Thymus (tissue), 11 donors: ENCODE data around the gene KDM4B. TPM values are rescaled to one million over a fixed set of nuclear protein-coding genes. Genes with fewer than 3 reads are reported as not detected.

Source experiments
- DNase-seq, 9 donors: peaks; one replicate each; pipeline ENCODE4 v3.0.0-alpha.2; 2013; ENCODE audit warnings: low spot score in 9 of 9, low read depth in 6 of 9, missing footprints in 1 of 9
- H3K27ac ChIP-seq, 2 donors: one replicate each; pipeline ENCODE4 v1.5.1; 2013; ENCODE audit warnings: control low read depth in 1 of 2, low read depth in 1 of 2, low read length in 1 of 2, mild to moderate bottlenecking in 1 of 2, moderate library complexity in 1 of 2
- H3K27me3 ChIP-seq, 2 donors: one replicate each; pipeline ENCODE4 v1.5.1; 2013; ENCODE audit warnings: low read length in 1 of 2; ENCODE audit not compliant: control insufficient read depth in 2 of 2, insufficient read depth in 1 of 2
- H3K36me3 ChIP-seq, 2 donors: one replicate each; pipeline ENCODE4 v1.5.1; 2013; ENCODE audit warnings: low read length in 1 of 2, mild to moderate bottlenecking in 1 of 2, moderate library complexity in 1 of 2; ENCODE audit not compliant: control insufficient read depth in 2 of 2, insufficient read depth in 2 of 2
- H3K4me1 ChIP-seq, 2 donors: one replicate each; pipeline ENCODE4 v1.5.1; 2013; ENCODE audit warnings: low read length in 2 of 2; ENCODE audit not compliant: control insufficient read depth in 2 of 2, insufficient read depth in 2 of 2
- H3K4me3 ChIP-seq, 2 donors: one replicate each; pipeline ENCODE4 v1.5.1; 2013; ENCODE audit warnings: low read length in 2 of 2, control low read depth in 1 of 2, mild to moderate bottlenecking in 1 of 2
- H3K9me3 ChIP-seq, 2 donors: one replicate each; pipeline ENCODE4 v1.5.1; 2013; ENCODE audit warnings: low read length in 1 of 2, mild to moderate bottlenecking in 1 of 2; ENCODE audit not compliant: control insufficient read depth in 2 of 2, insufficient read depth in 1 of 2
- WGBS: extraction: QIAGEN DNeasy Blood & Tissue Kit; methylation state at CpG from one replicate; pipeline ENCODE4 v1.1.7; 2013; 5-methylcytosine and 5-hydroxymethylcytosine counted together
- polyA plus RNA-seq: library from polyadenylated mRNA; stranded (reverse); fragments of 200-250 nt; gene quantifications from one replicate; pipeline ENCODE4 v1.2.3, GENCODE V29; 2013
- total RNA-seq: library from RNA; stranded (reverse); fragments of 120-200 nt; gene quantifications from one replicate; pipeline ENCODE4 v1.2.4, GENCODE V29; 2013
- donor health status: healthy.

KDM4B gene
- total and polyA plus RNA-seq, 2 donors, result 8.6 to 24.6 TPM

GRCh38 chr19:5134691-5135090, 165.8 kb downstream of the KDM4B start:
- Histone ChIP-seq H3K4me1 (peaks cover 57 to 69% of the 10 kb centered on the region in 2 donors), H3K27me3 (no peaks in the 10 kb centered on the region), H3K27ac (no peak overlapping the region), H3K4me3 (no peak overlapping the region), H3K36me3 (peaks cover 62 to 70% of the 10 kb centered on the region in 2 donors), H3K9me3 (peaks cover 1 to 2% of the 10 kb centered on the region in 2 donors)
- no peak for DNase-seq
- 97% methylated on average over 10 of the region's 10 CpGs for WGBS

DNA sequence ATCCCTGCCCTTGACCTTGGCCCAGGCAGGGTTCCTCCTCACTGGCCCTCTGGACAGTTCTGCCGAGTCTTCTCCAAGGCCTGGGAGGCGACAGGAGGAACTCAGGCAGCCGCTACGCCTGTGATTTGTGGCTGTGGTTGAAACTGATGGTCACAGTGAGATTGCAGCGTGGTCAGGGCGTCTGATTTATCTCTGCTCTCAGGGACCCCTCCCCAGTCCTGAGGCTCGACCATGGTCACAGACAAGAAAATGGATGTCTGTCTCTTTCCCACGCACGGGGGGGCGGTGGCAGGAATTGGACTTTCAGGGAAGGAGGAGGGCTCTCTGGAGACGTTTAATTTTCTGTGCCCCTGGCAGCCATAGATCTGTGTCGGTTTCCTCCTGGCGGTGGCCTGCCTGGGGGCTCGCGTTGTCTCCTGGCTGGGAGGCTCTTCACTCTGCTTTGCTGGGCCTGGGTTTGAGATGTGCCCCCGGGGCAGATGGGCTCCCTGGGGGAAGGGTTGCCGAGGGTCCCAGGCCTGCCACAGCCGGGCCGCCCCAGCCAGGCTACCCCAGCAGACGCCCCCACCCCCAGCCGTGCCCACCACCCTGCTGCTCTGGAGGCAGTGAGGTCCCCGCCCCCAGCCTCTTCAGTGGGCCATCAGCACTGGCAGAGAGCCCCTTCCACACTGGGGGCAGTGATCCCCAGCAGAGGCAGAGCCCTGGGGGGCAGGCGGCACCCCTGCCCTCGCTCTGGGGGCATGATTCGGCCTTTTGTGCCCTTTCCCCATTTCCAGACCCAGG, 167.4 kb downstream of the KDM4B start:
- no peak overlapping the region for H3K27ac ChIP-seq
- peaks cover 70 to 81% of the 10 kb centered on the region in 2 donors for H3K36me3 ChIP-seq
- no peak for DNase-seq
- peaks cover 0 to 3% of the 10 kb centered on the region in 2 donors for H3K27me3 ChIP-seq
- 95% methylated on average over 25 of the region's 25 CpGs for WGBS
- H3K4me3 ChIP-seq, result no peak overlapping the region
- H3K4me1 ChIP-seq, result peaks cover 48 to 63% of the 10 kb centered on the region in 2 donors
- peaks cover 0 to 1% of the 10 kb centered on the region in 2 donors for H3K9me3 ChIP-seq

DNA sequence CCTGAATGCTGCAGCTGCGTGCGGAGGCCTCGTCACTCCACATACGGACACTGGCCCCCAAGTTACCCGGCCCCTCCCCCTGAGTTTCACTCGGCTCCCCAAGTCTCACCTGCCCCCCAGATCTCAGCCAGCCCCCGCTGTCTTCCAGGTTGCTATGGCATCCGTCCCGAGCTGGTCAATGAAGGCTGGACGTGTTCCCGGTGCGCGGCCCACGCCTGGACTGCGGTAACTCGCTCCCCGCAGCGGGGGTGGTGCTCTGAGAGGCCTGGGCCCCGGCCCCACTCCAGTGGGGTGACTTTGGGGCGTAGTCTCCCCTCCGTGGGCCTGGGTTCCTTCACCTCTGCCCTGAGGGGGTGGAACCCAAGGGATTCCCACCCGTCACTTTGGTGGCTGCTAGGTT, 168.2 kb downstream of the KDM4B start:
- WGBS, result 96% methylated on average over 22 of the region's 22 CpGs
- DNase-seq, result no peak
- H3K36me3 ChIP-seq, result peaks cover 73 to 89% of the 10 kb centered on the region in 2 donors

GRCh38 chr19:5137571-5138124, 168.7 kb downstream of the KDM4B start:
- no peak for DNase-seq
- Histone ChIP-seq H3K9me3 (peaks cover 0 to 1% of the 10 kb centered on the region in 2 donors), H3K4me1 (peaks cover 43 to 50% of the 10 kb centered on the region in 2 donors), H3K4me3 (no peak overlapping the region), H3K36me3 (peaks cover 75 to 89% of the 10 kb centered on the region in 2 donors), H3K27me3 (peaks cover 0 to 3% of the 10 kb centered on the region in 2 donors), H3K27ac (no peak overlapping the region)
- WGBS, result 95% methylated on average over 29 of the region's 29 CpGs

More for the DNA sequence above, 168.2 kb downstream of the KDM4B start:
- peaks cover 0 to 3% of the 10 kb centered on the region in 2 donors for H3K27me3 ChIP-seq
- peaks cover 46 to 56% of the 10 kb centered on the region in 2 donors for H3K4me1 ChIP-seq
- peaks cover 0 to 1% of the 10 kb centered on the region in 2 donors for H3K9me3 ChIP-seq
- H3K4me3 ChIP-seq, result no peak overlapping the region
- H3K27ac ChIP-seq, result no peak overlapping the region

DNA sequence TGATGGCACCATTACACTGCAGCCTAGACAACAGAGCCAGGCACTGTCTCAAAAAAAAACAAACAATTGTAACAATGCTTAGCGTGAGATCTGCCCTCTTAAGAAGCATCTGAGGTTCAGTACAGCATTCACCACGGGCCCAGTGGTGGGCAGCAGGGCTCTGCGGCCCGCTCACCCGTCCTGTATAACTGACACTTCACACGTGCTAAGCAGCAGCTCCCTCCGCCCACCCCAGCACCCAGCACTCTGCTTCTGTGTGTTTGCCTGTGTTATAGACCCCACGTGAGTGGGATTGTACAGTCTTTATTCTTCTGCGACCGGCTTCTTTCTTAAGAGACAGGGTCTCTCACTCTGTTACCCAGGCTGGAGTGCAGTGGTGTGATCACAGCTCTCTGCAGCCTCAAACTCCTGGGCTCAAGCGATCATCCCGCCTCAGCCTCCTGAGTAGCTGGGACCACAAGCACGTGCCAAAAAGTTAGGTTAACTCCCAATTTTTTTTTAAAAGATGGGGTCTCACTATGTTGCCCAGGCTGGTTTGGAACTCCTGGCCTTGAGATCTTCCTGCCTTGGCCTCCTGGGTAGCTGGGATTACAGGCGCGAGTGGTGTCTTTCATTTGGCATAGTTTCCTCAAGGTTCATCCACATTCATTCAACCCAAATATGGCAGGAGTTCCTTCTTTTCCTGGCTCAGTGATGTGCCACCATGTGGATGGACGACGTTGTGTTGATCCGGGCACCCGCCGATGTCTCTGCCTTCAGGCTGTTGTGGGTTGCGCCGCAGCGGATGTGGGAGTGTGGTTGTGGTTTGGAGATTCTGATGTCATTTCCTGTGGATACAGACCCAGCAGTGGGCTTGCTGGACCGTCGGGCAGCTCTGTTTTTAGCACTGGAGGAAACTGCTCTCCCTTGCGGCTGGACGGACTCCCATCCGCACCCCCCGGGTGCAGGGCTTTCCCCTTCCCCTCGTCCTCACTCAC, 170.0 kb downstream of the KDM4B start:
- Histone ChIP-seq H3K4me3 (peak overlapping the region; percentile 0 to 34), H3K27me3 (peaks cover 0 to 3% of the 10 kb centered on the region in 2 donors), H3K9me3 (peaks cover 0 to 1% of the 10 kb centered on the region in 2 donors), H3K27ac (peak overlapping the region; percentile 7 to 67), H3K36me3 (peaks cover 65 to 80% of the 10 kb centered on the region in 2 donors), H3K4me1 (peaks cover 41 to 48% of the 10 kb centered on the region in 2 donors)
- peak; percentile 44 to 91 (median 73) for DNase-seq
- WGBS, result 44% methylated on average over 30 of the region's 30 CpGs

GRCh38 chr19:5139583-5140325, 170.8 kb downstream of the KDM4B start:
- no peak for DNase-seq
- Histone ChIP-seq H3K36me3 (peaks cover 61 to 80% of the 10 kb centered on the region in 2 donors), H3K27me3 (peaks cover 0 to 3% of the 10 kb centered on the region in 2 donors), H3K27ac (peak overlapping the region; percentile 7 to 67), H3K4me1 (peaks cover 39 to 44% of the 10 kb centered on the region in 2 donors), H3K9me3 (peaks cover 0 to 1% of the 10 kb centered on the region in 2 donors), H3K4me3 (peak overlapping the region; percentile 0 to 34)
- 54% methylated on average over 21 of the region's 21 CpGs for WGBS

DNA sequence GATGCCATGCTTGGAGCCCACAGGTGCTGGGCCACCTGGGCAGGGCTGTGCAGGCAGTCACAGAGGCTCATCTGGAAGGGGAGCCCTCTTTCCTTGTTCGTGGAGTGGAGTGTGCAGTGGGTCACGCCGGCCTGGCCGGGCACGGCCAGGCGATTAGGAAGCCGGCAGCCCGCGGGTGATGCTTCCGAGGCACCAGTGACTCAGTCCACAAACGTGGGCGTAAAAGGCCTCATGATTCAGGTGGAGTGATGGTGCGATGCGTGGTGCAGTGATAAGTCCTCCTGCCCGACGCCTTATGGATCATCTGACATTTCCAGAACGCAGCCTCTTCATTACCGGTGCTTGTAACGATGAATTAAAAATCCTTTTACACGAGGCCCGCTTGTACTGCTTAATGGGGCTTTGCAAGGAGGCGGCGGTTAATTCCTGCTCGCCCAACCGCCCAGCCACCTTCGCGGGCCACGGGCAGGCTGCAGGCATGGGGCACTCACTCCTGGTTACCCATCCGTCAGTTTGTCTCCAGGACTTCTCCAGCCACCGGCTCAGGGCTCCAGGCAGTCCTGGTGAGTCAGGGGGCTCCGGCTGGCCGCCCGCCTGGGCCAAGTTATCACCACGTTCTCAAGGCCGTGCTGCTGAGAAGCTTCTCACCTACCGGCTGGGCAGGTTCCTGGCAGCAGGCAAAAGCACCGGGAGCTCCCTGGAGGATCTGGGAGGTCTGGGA, 172.4 kb downstream of the KDM4B start:
- Histone ChIP-seq H3K9me3 (peaks cover 0 to 1% of the 10 kb centered on the region in 2 donors), H3K27ac (no peak overlapping the region), H3K4me1 (peaks cover 39 to 44% of the 10 kb centered on the region in 2 donors), H3K27me3 (peaks cover 0 to 3% of the 10 kb centered on the region in 2 donors), H3K36me3 (peaks cover 56 to 75% of the 10 kb centered on the region in 2 donors), H3K4me3 (no peak overlapping the region)
- no peak for DNase-seq
- WGBS, result 97% methylated on average over 37 of the region's 37 CpGs
